AG09309 (cell line): ENCODE results near the gene SURF4.
"Not testable (repeated sequence)": the region's sequence is repeated elsewhere in the genome, so short reads cannot be mapped to it uniquely, and the experiment has no call there.

Experiments used
- DNase-seq: peaks from one replicate; pipeline ENCODE4 v3.0.0-alpha.2; 2010; ENCODE audit warnings: low read depth
- H3K4me3 ChIP-seq: 2 replicates; pipeline ENCODE4 v1.5.1; 2011; ENCODE audit warnings: mild to moderate bottlenecking, low read depth, low read length, moderate library complexity; ENCODE audit not compliant: control insufficient read depth
- TF ChIP-seq, protein P1 (sequence below): IDR thresholded peaks from 2 replicates; pipeline ENCODE4 v1.5.1; 2011; ENCODE audit warnings: mild to moderate bottlenecking, low read depth, low read length, inconsistent platforms; ENCODE audit not compliant: insufficient read depth, control insufficient read depth; ENCODE audit errors: missing control alignments

SURF4 gene

DNA sequence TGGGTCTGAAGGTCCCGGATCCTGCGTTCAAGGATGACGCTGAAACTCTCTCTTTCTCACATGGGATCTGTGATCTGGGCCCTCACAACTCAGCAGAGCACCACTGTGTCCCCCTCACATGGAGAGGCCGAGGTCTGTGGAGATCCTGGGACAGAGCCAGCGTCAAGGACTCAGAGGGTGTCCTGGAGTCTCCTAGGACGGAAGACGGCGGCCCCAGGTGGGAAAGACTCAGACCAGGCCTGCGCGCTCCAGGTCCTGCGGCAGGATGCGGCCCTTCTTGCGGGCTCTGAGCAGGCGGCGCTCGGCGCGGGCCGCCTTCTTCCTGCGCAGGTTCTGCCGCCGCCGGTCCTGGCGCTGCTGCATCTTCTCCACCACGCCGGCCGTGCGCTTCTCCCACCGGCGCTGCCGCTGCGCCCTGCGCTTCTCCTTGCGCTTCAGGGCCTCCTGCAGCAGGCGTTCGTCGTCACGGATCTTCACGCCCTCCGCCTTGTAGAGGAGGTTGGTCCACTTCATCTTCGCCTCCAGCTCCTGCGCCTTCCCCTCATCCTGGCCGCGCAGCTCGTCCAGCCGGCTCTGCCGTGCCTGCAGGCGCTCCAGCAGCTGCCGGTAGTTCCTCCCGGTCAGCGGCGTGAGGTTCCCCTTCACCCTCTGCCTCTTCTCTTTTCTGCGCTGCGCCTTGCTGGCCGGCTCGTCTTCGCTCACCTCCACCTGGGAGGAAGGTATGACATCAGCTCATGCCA, 44.0 kb downstream of the SURF4 start:
- TF ChIP-seq, protein P1, sequence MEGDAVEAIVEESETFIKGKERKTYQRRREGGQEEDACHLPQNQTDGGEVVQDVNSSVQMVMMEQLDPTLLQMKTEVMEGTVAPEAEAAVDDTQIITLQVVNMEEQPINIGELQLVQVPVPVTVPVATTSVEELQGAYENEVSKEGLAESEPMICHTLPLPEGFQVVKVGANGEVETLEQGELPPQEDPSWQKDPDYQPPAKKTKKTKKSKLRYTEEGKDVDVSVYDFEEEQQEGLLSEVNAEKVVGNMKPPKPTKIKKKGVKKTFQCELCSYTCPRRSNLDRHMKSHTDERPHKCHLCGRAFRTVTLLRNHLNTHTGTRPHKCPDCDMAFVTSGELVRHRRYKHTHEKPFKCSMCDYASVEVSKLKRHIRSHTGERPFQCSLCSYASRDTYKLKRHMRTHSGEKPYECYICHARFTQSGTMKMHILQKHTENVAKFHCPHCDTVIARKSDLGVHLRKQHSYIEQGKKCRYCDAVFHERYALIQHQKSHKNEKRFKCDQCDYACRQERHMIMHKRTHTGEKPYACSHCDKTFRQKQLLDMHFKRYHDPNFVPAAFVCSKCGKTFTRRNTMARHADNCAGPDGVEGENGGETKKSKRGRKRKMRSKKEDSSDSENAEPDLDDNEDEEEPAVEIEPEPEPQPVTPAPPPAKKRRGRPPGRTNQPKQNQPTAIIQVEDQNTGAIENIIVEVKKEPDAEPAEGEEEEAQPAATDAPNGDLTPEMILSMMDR: no peak
- no peak overlapping the region for H3K4me3 ChIP-seq
- no peak for DNase-seq

DNA sequence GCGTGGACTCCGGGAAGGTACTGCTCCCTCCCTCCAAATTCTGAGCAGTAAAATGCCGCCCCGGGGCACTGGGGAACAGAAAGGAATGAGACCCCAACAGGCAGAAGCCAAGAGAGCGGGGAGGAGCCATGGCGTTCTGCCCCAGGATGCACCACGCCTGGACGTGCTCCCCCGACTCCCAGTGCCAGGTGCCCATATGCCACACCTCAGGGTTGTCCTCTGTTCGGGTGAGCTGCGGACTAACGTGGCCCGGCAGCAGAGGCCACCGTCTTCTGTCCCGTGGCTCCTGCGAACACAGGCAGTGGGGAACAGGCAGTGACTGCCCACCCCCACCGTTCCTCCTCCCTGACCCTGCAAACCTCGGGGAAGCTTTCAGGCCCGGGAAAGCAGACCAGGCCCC, 44.6 kb downstream of the SURF4 start:
- no peak overlapping the region for H3K4me3 ChIP-seq
- TF ChIP-seq, protein P1: no peak
- DNase-seq: no peak

DNA sequence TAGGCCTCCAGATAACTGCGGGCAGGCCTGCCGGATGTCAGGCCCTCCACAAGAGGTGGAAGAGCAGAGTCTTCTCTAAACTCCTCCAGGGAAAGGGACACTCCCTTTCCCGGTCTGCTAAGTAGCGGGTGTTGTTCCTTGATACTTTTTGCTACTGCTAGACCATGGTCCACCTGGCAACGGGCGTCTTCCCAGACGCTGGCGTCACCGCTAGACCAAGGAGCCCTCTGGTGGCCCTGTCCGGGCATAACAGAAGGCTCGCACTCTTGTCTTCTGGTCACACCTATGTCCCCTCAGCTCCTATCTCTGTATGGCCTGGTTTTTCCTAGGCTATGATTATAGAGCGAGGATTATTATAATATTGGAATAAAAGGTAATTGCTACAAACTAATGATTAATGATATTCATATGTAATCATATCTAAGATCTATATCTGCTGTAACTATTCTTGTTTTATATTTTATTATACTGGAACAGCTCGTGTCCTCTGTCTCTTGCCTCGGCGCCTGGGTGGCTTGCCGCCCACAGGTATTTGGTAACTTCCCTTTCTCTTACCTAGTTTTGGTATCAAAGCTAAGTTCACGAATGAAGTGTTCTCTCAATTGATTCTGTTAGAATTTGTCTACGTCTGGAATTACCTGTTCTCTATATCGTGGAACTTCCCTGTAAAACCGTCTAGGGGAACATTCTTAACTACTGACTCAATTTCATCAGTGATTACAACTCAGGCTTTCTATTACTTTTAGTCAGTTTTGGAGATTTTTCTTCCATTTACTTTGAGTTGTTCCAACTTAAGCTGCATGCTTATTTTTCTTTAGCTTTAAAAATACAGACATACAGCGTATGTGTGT, 46.3 kb downstream of the SURF4 start:
- DNase-seq, H3K4me3 ChIP-seq: not testable (repeated sequence)
- TF ChIP-seq, protein P1: peak; percentile 51

DNA sequence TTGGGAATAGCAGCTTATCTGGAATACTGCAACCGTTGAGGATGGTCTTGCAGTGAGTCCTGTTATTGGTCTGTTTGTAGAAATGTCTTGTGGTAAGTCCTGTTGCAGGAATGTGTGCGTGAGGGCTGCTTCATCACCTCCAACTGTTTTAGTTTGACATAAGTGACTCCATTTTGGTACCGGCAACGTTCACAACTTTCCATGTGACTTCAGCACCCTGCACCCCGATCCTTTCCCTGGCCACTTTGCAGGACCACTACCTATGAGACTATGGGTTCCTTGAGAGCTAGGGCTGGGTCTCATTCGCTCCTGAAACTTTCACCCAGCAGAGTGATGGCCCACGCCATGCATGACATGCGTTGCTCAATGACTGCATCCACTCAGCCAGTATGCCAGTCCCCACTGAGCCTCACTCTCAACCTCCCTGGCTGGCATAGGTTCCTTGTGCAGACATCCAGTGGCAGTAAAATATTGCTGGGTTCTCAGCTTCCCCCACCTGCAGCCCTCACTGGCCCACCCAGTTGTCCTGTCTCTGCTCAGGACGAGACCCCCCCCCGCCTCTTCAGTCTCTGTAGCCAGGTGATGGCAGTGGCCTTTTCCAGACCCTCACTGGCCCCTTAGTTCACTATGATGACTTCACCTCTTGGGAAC, 47.9 kb downstream of the SURF4 start:
- DNase-seq: no peak
- TF ChIP-seq, protein P1: no peak
- no peak overlapping the region for H3K4me3 ChIP-seq

DNA sequence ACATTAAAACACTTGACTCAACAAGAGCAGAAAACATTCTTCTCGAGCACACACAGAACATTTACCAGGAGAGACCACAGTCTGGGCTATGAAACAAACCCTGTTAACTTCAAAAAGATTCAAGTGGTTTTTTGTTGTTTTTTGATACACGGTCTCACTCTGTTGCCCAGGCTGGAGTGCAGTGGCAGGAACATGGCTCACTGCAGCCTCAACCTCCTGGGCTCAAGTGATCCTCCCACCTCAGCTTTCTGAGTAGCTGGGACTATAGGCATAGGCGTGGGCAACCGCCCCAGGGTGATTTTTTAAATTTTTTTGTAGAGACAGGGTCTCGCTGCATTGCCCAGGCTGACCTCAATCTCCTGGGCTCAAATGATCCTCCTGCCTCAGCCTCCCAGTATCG, 48.8 kb downstream of the SURF4 start:
- not testable (repeated sequence) for DNase-seq, H3K4me3 ChIP-seq

DNA sequence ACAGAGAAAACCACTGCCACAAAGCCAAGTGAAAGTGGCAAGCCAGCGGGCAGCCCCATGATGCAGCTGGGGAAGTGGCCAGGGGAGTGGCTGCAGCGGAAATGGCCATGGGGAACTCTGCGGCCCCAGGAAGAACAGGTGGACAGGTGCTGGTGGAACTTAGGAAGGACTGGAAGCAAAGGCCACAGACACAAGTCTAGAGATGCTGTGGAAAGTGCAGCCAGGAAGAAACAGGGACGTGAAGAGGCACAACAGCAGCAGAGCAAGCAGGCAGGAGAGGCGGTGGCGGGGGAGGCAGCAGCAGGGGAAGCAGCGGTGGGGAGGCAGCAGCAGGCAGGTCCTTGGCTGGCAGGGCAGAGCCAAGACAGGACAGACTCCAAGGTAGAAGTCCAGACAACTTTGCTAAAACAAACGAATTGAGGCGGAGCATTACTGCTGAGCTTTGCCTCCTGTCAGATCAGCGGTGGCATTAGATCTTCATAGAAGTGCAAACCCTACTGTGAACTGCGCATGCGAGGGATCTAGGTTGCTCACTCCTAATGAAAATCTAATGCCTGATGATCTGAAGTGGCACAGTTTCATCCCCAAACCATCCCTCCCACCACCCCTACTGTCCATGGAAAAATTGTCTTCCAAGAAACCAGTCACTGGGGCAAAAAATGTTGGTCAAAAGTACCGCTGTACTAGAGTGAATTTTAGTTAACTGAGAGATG, 51.7 kb downstream of the SURF4 start:
- DNase-seq: no peak
- no peak overlapping the region for H3K4me3 ChIP-seq
- TF ChIP-seq, protein P1: no peak

DNA sequence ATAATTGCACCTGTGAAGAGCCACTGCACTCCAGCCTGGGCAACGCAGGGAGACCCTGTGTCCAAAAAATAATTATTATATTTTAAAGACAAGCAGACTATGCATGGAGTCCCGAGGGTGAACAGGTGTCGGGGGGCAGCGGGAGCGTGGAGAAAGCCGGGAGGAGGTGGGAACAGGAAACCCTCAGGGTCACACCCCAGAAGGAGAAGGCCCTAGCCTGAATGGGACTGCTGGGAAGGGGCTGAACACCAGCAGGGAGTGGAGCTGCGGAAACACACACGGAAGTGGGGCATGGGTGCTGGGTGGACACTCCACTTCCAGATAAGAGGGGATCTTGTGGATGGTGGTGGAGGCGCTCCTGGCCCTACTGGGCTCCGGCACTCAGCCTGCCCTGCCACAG, 52.6 kb downstream of the SURF4 start:
- TF ChIP-seq, protein P1: no peak
- no peak for DNase-seq
- H3K4me3 ChIP-seq: no peak overlapping the region
